Prostate gland (tissue), 2 donors: Measurements from ENCODE around the gene JAKMIP1. TPM values are rescaled to one million over a fixed set of nuclear protein-coding genes. Genes with fewer than 3 reads are reported as not detected.

Experiments
- DNase-seq: peaks from one replicate; pipeline ENCODE4 v3.0.0-alpha.2; 2019; ENCODE audit warnings: low spot score
- H3K27ac ChIP-seq, 2 donors: fragments of 200-600 bp; sonication (generic); 2 replicates each; pipeline ENCODE4 v1.5.1; 2017 to 2019
- H3K27me3 ChIP-seq: fragments of 200-600 bp; sonication (generic); replicated peaks from 2 replicates; pipeline ENCODE4 v1.5.1; 2019; ENCODE audit not compliant: insufficient read depth
- H3K36me3 ChIP-seq, 2 donors: fragments of 200-600 bp; sonication (generic); 1 replicate in 1 of 2; 2 replicates in 1 of 2; pipeline versions ENCODE4 v1.5.1 to v1.8.1; 2017 to 2019
- H3K4me1 ChIP-seq: fragments of 200-600 bp; sonication (generic); replicated peaks from 2 replicates; pipeline ENCODE4 v1.5.1; 2019
- H3K4me3 ChIP-seq, 2 donors: fragments of 200-600 bp; sonication (generic); 2 replicates each; pipeline ENCODE4 v1.5.1; 2017 to 2019
- H3K9me3 ChIP-seq: fragments of 200-600 bp; sonication (generic); 2 replicates; pipeline ENCODE4 v1.5.1; 2017
- CTCF ChIP-seq, 4 experiments: fragments of 200-600 bp in 2 of 4; fragments of 450-650 bp in 2 of 4; sonication (generic) in 2 of 4; IDR thresholded peaks; 1 replicate in 3 of 4; 2 replicates in 1 of 4; pipeline ENCODE4 v1.5.1; 2016 to 2019; ENCODE audit warnings: antibody characterized with exemption in 4 of 4, mild to moderate bottlenecking in 2 of 4, moderate library complexity in 2 of 4
- POLR2A ChIP-seq: fragments of 450-650 bp; IDR thresholded peaks from one replicate; pipeline ENCODE4 v1.6.1; 2016; ENCODE audit warnings: antibody characterized with exemption, mild to moderate bottlenecking
- POLR2AphosphoS5 ChIP-seq: sonication (generic); formaldehyde crosslinking; IDR thresholded peaks from one replicate; pipeline ENCODE4 v1.6.1; 2017; ENCODE audit warnings: antibody characterized with exemption
- WGBS: methylation state at CpG from one replicate; pipeline ENCODE4 v1.1.5; 2018; 5-methylcytosine and 5-hydroxymethylcytosine counted together
- intact Hi-C: fragments of 100-400 bp; cut with DNase I; formaldehyde crosslinking; loops from one replicate; pipeline ENCODE4 v1.14.2; 2022
- total RNA-seq, 2 donors: library from RNA; depleted of rRNA; stranded (reverse); fragments of >200 nt; gene quantifications; one replicate each; pipeline ENCODE4 v1.1.0, GENCODE V29; 2016

The JAKMIP1 gene
- total RNA-seq, 2 donors from 2014 or later = 22.4 to 29.1 TPM

GRCh38 chr4:6206771-6207290 is 6.5 kb upstream of the JAKMIP1 start:
- Histone ChIP-seq H3K4me3 (no peak overlapping the region), H3K27me3 (no peaks in the 10 kb centered on the region), H3K27ac (no peak overlapping the region), H3K36me3 (no peaks in the 10 kb centered on the region), H3K4me1 (no peaks in the 10 kb centered on the region), H3K9me3 (no peaks in the 10 kb centered on the region)
- intact Hi-C loops = no loop called here
- DNase-seq = no peak
- WGBS = 80% methylated on average over 6 of the region's 6 CpGs
- TF ChIP-seq POLR2A (no peak), POLR2AphosphoS5 (no peak), CTCF (IDR thresholded peaks at IDR 0.05) (no peak)

- Histone ChIP-seq H3K4me1 (no peaks in the 10 kb centered on the region), H3K36me3 (no peaks in the 10 kb centered on the region), H3K27ac (no peak overlapping the region), H3K4me3 (no peak overlapping the region), H3K9me3 (no peaks in the 10 kb centered on the region), H3K27me3 (no peaks in the 10 kb centered on the region)
- TF ChIP-seq POLR2AphosphoS5 (no peak), POLR2A (no peak), CTCF (IDR thresholded peaks at IDR 0.05) (no peak)
- WGBS = 70% methylated on average over 4 of the region's 4 CpGs
- DNase-seq = no peak
- intact Hi-C loops = no loop called here
Measured at GRCh38 chr4:6205973-6206372, 5.6 kb upstream of the JAKMIP1 start.

- no peaks in the 10 kb centered on the region for H3K4me1 ChIP-seq
- no peak for TF ChIP-seq POLR2AphosphoS5
- TF ChIP-seq CTCF (IDR thresholded peaks at IDR 0.05) = no peak
- no peak for TF ChIP-seq POLR2A
- no peaks in the 10 kb centered on the region for H3K9me3 ChIP-seq
- no peaks in the 10 kb centered on the region for H3K27me3 ChIP-seq
- no peak overlapping the region for H3K4me3 ChIP-seq
- no peaks in the 10 kb centered on the region for H3K36me3 ChIP-seq
- no peak for DNase-seq
- intact Hi-C loops = no loop called here
- no peak overlapping the region for H3K27ac ChIP-seq
- 71% methylated on average over 4 of the region's 4 CpGs for WGBS
Measured at GRCh38 chr4:6205567-6205931, 5.2 kb upstream of the JAKMIP1 start.

- Histone ChIP-seq H3K4me1 (no peaks in the 10 kb centered on the region), H3K36me3 (no peaks in the 10 kb centered on the region), H3K4me3 (no peak overlapping the region), H3K9me3 (no peaks in the 10 kb centered on the region), H3K27ac (no peak overlapping the region), H3K27me3 (no peaks in the 10 kb centered on the region)
- intact Hi-C loops = no loop called here
- TF ChIP-seq CTCF (IDR thresholded peaks at IDR 0.05) (no peak), POLR2AphosphoS5 (no peak), POLR2A (no peak)
- no peak for DNase-seq
- WGBS = 61% methylated on average over 8 of the region's 8 CpGs
Measured at GRCh38 chr4:6204871-6205566, 4.7 kb upstream of the JAKMIP1 start.

- H3K27ac ChIP-seq = no peak overlapping the region
- no peak for TF ChIP-seq POLR2AphosphoS5
- TF ChIP-seq POLR2A = no peak
- TF ChIP-seq CTCF (IDR thresholded peaks at IDR 0.05) = no peak
- intact Hi-C loops = no loop called here
- H3K4me1 ChIP-seq = no peaks in the 10 kb centered on the region
- no peak for DNase-seq
- H3K9me3 ChIP-seq = no peaks in the 10 kb centered on the region
- WGBS = 81% methylated on average over 3 of the region's 3 CpGs
- H3K4me3 ChIP-seq = no peak overlapping the region
- no peaks in the 10 kb centered on the region for H3K36me3 ChIP-seq
- no peaks in the 10 kb centered on the region for H3K27me3 ChIP-seq
Measured at GRCh38 chr4:6204098-6204497, 3.7 kb upstream of the JAKMIP1 start.
